ENCODE measurements around the gene LCP2. TPM values are rescaled to one million over a fixed set of nuclear protein-coding genes. Genes with fewer than 3 reads are reported as not detected.

The LCP2 gene
- total RNA-seq, 1 donor from 2014 or later: not detected

- no peaks in the 10 kb centered on the region for H3K36me3 Mint-ChIP-seq
- H3K4me1 Mint-ChIP-seq (ENCODE audit: unreplicated experiment): peaks cover 24% of the 10 kb centered on the region
- no peak overlapping the region for H3K27ac Mint-ChIP-seq
- H3K4me3 Mint-ChIP-seq: no peak overlapping the region
- TF ChIP-seq, protein P1, sequence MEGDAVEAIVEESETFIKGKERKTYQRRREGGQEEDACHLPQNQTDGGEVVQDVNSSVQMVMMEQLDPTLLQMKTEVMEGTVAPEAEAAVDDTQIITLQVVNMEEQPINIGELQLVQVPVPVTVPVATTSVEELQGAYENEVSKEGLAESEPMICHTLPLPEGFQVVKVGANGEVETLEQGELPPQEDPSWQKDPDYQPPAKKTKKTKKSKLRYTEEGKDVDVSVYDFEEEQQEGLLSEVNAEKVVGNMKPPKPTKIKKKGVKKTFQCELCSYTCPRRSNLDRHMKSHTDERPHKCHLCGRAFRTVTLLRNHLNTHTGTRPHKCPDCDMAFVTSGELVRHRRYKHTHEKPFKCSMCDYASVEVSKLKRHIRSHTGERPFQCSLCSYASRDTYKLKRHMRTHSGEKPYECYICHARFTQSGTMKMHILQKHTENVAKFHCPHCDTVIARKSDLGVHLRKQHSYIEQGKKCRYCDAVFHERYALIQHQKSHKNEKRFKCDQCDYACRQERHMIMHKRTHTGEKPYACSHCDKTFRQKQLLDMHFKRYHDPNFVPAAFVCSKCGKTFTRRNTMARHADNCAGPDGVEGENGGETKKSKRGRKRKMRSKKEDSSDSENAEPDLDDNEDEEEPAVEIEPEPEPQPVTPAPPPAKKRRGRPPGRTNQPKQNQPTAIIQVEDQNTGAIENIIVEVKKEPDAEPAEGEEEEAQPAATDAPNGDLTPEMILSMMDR (conservative IDR thresholded peaks at IDR 0.05): no peak
- no peaks in the 10 kb centered on the region for H3K9me3 Mint-ChIP-seq
- no peaks in the 10 kb centered on the region for H3K27me3 Mint-ChIP-seq
- no peak for DNase-seq (ENCODE audit: extremely low spot score, unreplicated experiment)
Observed at GRCh38 chr5:170305646-170306025, 8.1 kb upstream of the LCP2 start.

DNA sequence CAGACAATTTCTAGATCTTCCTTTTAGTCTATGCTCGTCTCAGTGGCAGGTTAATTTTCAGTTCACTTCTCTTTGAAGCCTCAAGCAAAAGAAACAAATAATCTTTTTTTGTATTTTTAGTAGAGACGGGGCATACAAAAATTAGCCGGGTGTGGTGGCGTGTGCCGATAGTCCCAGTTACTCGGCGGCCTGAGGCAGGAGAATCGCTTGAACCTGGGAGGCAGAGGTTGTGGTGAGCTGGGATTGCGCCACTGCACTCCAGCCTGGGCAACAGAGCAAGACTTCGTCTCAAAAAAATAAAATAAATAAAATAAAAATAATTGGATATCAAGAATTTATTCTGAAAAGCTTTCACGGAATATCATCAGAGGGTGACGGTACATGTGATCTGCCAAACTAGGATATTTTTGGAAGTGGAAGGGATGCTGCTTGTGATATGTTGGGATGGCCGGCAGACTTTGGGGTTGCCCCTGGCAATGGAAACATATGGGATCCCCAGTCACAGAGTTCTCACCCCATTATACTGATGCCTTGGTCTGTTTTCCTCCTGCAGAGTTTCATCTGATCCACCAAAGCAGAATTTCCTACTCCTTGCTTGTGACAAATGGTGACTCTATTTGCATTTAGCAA lies 7.6 kb upstream of the LCP2 start:
- no peaks in the 10 kb centered on the region for H3K27me3 Mint-ChIP-seq
- no peaks in the 10 kb centered on the region for H3K9me3 Mint-ChIP-seq
- DNase-seq (ENCODE audit: extremely low spot score, unreplicated experiment): no peak
- peaks cover 24% of the 10 kb centered on the region for H3K4me1 Mint-ChIP-seq (ENCODE audit: unreplicated experiment)
- no peak overlapping the region for H3K27ac Mint-ChIP-seq
- TF ChIP-seq, protein P1 (conservative IDR thresholded peaks at IDR 0.05): no peak
- no peak overlapping the region for H3K4me3 Mint-ChIP-seq
- no peaks in the 10 kb centered on the region for H3K36me3 Mint-ChIP-seq

DNA sequence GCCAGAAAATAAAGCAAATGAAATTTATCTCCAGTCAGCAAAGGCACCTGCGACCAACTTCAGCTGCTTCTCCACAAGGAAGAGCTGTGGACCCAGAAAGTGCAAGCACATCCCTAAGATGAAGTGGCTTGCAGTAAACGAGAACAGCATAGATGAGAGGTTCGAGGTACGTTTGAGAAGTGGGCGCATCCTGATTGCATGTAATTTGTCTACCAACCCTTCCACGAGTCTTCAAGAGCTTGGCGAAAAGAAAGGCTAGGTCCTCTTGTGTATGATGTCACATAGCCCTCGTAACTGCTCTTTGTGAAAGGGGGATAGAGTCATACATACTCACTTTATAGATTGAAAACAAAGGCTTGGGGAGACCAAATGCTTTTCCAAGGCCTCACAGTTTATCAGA lies 6.0 kb upstream of the LCP2 start:
- H3K27me3 Mint-ChIP-seq: no peaks in the 10 kb centered on the region
- TF ChIP-seq, protein P1 (conservative IDR thresholded peaks at IDR 0.05): no peak
- no peak overlapping the region for H3K4me3 Mint-ChIP-seq
- H3K27ac Mint-ChIP-seq: no peak overlapping the region
- peaks cover 24% of the 10 kb centered on the region for H3K4me1 Mint-ChIP-seq (ENCODE audit: unreplicated experiment)
- no peaks in the 10 kb centered on the region for H3K36me3 Mint-ChIP-seq
- no peak for DNase-seq (ENCODE audit: extremely low spot score, unreplicated experiment)
- no peaks in the 10 kb centered on the region for H3K9me3 Mint-ChIP-seq

DNA sequence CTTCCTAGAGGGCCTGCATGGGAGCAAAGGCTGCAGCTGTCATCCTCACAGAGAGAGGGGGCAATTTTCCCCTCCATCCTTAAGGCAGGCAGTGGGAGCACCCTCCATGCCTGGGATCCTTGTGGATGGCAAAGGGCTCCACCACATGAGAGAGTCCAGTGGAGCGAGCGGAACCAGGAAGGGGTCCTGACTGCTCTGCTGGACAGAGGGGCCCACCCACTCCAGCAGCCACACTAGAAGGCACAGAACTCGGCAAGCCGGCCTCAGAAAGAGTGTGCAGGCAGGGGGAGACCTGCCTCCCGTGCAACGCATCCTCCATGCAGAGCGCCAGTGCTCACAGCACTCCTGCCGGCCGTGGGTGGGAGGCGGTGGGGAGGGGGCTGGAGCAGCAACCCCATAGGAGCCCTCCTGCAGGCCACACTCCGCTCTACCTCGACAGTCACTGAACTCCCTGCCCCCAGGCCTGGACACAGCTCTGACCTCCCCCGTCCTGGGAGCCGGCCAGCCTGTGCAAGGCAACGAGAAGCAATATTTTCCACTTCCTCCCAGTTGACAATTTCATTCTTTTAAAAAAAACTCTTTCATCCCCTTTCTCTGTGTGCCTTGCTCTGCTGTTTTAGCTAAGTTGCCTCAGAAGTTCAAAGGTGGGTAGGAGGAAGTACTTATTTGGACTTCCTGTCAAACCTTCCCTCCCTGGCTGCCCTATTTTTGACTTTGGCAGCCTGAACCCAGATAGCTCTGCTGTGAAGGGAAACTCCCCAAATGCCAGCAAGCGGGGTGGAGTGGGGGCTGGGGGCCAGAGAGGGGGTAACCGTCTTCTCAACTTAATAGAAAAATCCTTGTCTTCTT lies 5.3 kb upstream of the LCP2 start:
- no peak overlapping the region for H3K4me3 Mint-ChIP-seq
- H3K27ac Mint-ChIP-seq: no peak overlapping the region
- H3K9me3 Mint-ChIP-seq: no peaks in the 10 kb centered on the region
- H3K27me3 Mint-ChIP-seq: no peaks in the 10 kb centered on the region
- no peaks in the 10 kb centered on the region for H3K36me3 Mint-ChIP-seq
- DNase-seq (ENCODE audit: extremely low spot score, unreplicated experiment): no peak
- TF ChIP-seq, protein P1 (conservative IDR thresholded peaks at IDR 0.05): no peak
- H3K4me1 Mint-ChIP-seq (ENCODE audit: unreplicated experiment): peaks cover 24% of the 10 kb centered on the region

DNA sequence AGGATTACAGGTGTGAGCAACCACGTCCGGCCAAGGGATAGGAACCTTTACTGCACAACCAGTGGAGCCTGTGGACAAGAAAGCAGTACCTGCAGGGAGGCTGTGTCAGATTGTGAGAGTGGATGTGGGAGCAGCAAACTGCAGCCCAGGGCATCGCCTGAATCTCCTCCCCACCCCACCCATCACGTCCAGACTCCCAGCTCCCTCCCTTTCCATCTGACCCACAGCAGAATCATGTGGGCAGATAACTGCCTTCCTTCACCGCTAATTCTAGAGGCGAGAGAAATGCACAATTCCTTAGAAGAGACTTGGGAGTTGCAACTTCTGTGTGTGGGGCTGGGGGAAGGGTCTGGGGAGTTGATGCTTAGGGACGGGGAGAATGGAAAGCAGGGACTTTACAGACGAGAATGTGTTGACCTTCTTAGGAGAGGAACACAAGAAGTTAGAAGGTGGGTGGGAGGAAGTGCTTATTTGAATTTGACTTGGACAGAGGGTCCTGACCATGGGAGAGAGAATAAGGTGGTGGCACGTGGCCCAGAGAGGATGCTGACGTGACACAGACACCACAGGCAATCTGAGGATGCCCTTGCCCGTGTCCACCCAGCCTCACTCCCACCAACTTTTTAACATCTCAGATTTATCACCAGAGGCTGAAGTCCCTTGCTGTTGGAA lies 4.5 kb upstream of the LCP2 start:
- peaks cover 19% of the 10 kb centered on the region for H3K4me1 Mint-ChIP-seq (ENCODE audit: unreplicated experiment)

More for the DNA sequence above, 4.5 kb upstream of the LCP2 start:
- DNase-seq (ENCODE audit: extremely low spot score, unreplicated experiment): no peak
- no peaks in the 10 kb centered on the region for H3K36me3 Mint-ChIP-seq
- H3K27me3 Mint-ChIP-seq: peaks cover 4% of the 10 kb centered on the region
- H3K4me3 Mint-ChIP-seq: no peak overlapping the region
- TF ChIP-seq, protein P1 (conservative IDR thresholded peaks at IDR 0.05): no peak
- no peak overlapping the region for H3K27ac Mint-ChIP-seq
- no peaks in the 10 kb centered on the region for H3K9me3 Mint-ChIP-seq

Measured in type B pancreatic cell (in vitro differentiated cells).